ENCODE measurements around the gene ADK.

DNA sequence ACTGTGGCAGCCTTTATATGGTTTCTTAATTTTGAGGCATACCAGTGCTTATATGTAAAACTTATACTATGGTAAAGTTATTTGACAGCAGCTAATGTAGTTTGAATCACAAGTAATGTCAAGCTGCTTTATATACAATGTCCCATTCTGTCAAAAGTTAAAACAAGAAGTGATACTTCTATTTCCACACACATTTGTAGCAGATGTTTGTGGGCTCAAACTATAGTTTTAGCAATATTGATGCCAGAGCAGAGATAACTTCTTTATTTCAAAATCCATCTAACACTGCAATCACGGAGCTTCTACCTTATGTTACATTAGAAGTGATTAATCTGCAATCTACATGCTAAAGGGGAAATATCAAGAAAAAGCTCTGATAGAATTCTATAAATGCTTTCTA, 149.6 kb downstream of the ADK start:
- TF ChIP-seq, protein P1, sequence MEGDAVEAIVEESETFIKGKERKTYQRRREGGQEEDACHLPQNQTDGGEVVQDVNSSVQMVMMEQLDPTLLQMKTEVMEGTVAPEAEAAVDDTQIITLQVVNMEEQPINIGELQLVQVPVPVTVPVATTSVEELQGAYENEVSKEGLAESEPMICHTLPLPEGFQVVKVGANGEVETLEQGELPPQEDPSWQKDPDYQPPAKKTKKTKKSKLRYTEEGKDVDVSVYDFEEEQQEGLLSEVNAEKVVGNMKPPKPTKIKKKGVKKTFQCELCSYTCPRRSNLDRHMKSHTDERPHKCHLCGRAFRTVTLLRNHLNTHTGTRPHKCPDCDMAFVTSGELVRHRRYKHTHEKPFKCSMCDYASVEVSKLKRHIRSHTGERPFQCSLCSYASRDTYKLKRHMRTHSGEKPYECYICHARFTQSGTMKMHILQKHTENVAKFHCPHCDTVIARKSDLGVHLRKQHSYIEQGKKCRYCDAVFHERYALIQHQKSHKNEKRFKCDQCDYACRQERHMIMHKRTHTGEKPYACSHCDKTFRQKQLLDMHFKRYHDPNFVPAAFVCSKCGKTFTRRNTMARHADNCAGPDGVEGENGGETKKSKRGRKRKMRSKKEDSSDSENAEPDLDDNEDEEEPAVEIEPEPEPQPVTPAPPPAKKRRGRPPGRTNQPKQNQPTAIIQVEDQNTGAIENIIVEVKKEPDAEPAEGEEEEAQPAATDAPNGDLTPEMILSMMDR (IDR thresholded peaks at IDR 0.05), result no peak
- no peak for TF ChIP-seq POLR2A (IDR thresholded peaks at IDR 0.05)

Measured in right lobe of liver (tissue), 4 donors.